ENCODE data around the gene MAGEA9. TPM values are rescaled to one million over a fixed set of nuclear protein-coding genes. Genes with fewer than 3 reads are reported as not detected.

Gene MAGEA9
- total and polyA plus RNA-seq, 4 donors: not detected

DNA sequence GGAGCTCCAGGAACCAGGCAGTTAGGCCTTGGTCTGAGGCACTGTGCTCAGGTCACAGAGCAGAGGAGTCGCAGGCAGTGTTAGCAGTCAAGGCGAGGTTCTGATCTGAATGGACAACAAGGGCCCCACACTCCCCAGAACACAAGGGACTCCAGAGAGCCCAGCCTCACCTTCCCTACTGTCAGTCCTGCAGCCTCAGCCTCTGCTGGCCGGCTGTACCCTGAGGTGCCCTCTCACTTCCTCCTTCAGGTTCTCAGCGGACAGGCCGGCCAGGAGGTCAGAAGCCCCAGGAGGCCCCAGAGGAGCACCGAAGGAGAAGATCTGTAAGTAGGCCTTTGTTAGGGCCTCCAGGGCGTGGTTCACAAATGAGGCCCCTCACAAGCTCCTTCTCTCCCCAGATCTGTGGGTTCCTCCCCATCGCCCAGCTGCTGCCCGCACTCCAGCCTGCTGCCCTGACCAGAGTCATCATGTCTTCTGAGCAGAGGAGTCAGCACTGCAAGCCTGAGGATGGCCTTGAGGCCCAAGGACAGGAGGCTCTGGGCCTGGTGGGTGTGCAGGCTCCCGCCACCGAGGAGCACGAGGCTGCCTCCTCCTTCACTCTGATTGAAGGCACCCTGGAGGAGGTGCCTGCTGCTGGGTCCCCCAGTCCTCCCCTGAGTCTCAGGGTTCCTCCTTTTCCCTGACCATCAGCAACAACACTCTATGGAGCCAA lies 26.2 kb downstream of the MAGEA9 start:
- Histone ChIP-seq H3K4me3 (ENCODE audit: low read depth in 1 of 3, low read length in 3 of 3) (no peak overlapping the region), H3K27me3 (ENCODE audit: control insufficient read depth in 4 of 4, insufficient read depth in 4 of 4, low read length in 3 of 4) (no peaks in the 10 kb centered on the region), H3K9ac (ENCODE audit: low read depth in 1 of 2, low read length in 2 of 2) (no peak overlapping the region), H3K4me1 (ENCODE audit: control insufficient read depth in 4 of 4, insufficient read depth in 4 of 4, low read length in 3 of 4) (no peaks in the 10 kb centered on the region), H3K36me3 (ENCODE audit: control insufficient read depth in 4 of 4, insufficient read depth in 3 of 4, low read depth in 1 of 4, low read length in 3 of 4) (no peaks in the 10 kb centered on the region), H3K9me3 (ENCODE audit: control insufficient read depth in 4 of 4, low read length in 3 of 4) (no peaks in the 10 kb centered on the region), H3K27ac (ENCODE audit: low read depth in 1 of 2, low read length in 2 of 2) (no peak overlapping the region)
- TF ChIP-seq, protein P1, sequence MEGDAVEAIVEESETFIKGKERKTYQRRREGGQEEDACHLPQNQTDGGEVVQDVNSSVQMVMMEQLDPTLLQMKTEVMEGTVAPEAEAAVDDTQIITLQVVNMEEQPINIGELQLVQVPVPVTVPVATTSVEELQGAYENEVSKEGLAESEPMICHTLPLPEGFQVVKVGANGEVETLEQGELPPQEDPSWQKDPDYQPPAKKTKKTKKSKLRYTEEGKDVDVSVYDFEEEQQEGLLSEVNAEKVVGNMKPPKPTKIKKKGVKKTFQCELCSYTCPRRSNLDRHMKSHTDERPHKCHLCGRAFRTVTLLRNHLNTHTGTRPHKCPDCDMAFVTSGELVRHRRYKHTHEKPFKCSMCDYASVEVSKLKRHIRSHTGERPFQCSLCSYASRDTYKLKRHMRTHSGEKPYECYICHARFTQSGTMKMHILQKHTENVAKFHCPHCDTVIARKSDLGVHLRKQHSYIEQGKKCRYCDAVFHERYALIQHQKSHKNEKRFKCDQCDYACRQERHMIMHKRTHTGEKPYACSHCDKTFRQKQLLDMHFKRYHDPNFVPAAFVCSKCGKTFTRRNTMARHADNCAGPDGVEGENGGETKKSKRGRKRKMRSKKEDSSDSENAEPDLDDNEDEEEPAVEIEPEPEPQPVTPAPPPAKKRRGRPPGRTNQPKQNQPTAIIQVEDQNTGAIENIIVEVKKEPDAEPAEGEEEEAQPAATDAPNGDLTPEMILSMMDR (IDR thresholded peaks at IDR 0.05; ENCODE audit: low read depth, low read length, missing input control): no peak
- no peak for TF ChIP-seq SP1 (IDR thresholded peaks at IDR 0.05)
- no peak for TF ChIP-seq YY1 (IDR thresholded peaks at IDR 0.05)
- TF ChIP-seq NR2F2 (IDR thresholded peaks at IDR 0.05): no peak
- TF ChIP-seq, protein P2, sequence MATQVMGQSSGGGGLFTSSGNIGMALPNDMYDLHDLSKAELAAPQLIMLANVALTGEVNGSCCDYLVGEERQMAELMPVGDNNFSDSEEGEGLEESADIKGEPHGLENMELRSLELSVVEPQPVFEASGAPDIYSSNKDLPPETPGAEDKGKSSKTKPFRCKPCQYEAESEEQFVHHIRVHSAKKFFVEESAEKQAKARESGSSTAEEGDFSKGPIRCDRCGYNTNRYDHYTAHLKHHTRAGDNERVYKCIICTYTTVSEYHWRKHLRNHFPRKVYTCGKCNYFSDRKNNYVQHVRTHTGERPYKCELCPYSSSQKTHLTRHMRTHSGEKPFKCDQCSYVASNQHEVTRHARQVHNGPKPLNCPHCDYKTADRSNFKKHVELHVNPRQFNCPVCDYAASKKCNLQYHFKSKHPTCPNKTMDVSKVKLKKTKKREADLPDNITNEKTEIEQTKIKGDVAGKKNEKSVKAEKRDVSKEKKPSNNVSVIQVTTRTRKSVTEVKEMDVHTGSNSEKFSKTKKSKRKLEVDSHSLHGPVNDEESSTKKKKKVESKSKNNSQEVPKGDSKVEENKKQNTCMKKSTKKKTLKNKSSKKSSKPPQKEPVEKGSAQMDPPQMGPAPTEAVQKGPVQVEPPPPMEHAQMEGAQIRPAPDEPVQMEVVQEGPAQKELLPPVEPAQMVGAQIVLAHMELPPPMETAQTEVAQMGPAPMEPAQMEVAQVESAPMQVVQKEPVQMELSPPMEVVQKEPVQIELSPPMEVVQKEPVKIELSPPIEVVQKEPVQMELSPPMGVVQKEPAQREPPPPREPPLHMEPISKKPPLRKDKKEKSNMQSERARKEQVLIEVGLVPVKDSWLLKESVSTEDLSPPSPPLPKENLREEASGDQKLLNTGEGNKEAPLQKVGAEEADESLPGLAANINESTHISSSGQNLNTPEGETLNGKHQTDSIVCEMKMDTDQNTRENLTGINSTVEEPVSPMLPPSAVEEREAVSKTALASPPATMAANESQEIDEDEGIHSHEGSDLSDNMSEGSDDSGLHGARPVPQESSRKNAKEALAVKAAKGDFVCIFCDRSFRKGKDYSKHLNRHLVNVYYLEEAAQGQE (IDR thresholded peaks at IDR 0.05): no peak
- no peak for TF ChIP-seq RXRA (IDR thresholded peaks at IDR 0.05)
- no peak for TF ChIP-seq JUND (IDR thresholded peaks at IDR 0.05)
- 94% methylated on average over 12 of the region's 12 CpGs for WGBS
- no peak for DNase-seq (ENCODE audit: low spot score)

DNA sequence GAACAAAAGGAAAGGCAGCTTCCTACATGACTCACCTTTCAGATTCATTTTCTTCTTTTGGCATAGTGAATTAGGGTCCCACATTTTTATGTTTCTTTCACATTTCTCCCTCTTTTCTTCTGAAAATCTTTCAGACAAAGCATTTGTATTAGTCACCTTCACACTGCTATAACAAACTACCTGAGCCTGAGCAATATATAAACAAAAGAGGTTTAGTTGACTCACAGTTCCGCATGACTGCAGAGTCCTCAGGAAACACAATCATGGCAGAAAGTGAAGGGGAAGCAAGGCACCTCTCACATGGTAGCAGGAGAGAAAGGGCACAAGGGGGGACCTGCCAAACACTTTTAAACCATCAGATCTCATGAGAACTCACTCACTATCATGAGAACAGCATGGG lies 36.9 kb downstream of the MAGEA9 start:
- peaks cover 0 to 2% (median 0%) of the 10 kb centered on the region in 4 donors for H3K27me3 ChIP-seq (ENCODE audit: control insufficient read depth in 4 of 4, insufficient read depth in 4 of 4, low read length in 3 of 4)
- no peak for DNase-seq (ENCODE audit: low spot score)
- TF ChIP-seq HNF4A (conservative IDR thresholded peaks at IDR 0.05): no peak
- no peak for TF ChIP-seq YY1 (IDR thresholded peaks at IDR 0.05)
- no peak overlapping the region for H3K9ac ChIP-seq (ENCODE audit: low read depth in 1 of 2, low read length in 2 of 2)
- H3K27ac ChIP-seq (ENCODE audit: low read depth in 1 of 2, low read length in 2 of 2): no peak overlapping the region
- 84% methylated on average over 1 of the region's 1 CpG for WGBS
- no peaks in the 10 kb centered on the region for H3K36me3 ChIP-seq (ENCODE audit: control insufficient read depth in 4 of 4, insufficient read depth in 3 of 4, low read depth in 1 of 4, low read length in 3 of 4)
- H3K4me1 ChIP-seq (ENCODE audit: control insufficient read depth in 4 of 4, insufficient read depth in 4 of 4, low read length in 3 of 4): no peaks in the 10 kb centered on the region
- H3K9me3 ChIP-seq (ENCODE audit: control insufficient read depth in 4 of 4, low read length in 3 of 4): no peaks in the 10 kb centered on the region
- H3K4me3 ChIP-seq (ENCODE audit: low read depth in 1 of 3, low read length in 3 of 3): no peak overlapping the region

DNA sequence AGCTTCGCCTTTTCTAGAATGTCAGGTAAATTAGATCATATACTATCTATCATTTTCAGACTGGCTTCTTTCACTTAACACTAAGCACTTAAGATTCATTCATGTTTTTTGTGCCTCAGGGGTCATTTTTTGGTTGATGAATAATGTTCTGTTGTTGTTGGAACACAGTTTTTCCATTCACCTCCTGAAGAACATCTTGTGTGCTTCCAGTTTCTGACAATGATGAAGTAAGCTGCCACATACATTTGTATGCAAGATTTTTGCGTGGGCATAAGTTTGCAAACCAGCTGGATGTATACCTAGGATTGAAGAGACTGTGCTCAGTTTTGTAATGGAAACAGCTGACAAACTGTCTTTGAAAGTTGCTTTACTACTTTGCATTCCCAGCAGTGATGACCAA lies 37.6 kb downstream of the MAGEA9 start:
- H3K27me3 ChIP-seq (ENCODE audit: control insufficient read depth in 4 of 4, insufficient read depth in 4 of 4, low read length in 3 of 4): peaks cover 0 to 2% (median 0%) of the 10 kb centered on the region in 4 donors
- no peak for DNase-seq (ENCODE audit: low spot score)
- TF ChIP-seq JUND (IDR thresholded peaks at IDR 0.05) (no peak), EGR1 (IDR thresholded peaks at IDR 0.05; ENCODE audit: low read depth in 2 of 2) (no peak), FOXA2 (IDR thresholded peaks at IDR 0.05) (no peak), NR2F2 (IDR thresholded peaks at IDR 0.05) (no peak), HNF4A (conservative IDR thresholded peaks at IDR 0.05) (no peak), RXRA (IDR thresholded peaks at IDR 0.05) (no peak), GABPA (IDR thresholded peaks at IDR 0.05 in 1 of 2, conservative IDR thresholded peaks at IDR 0.05 in 1 of 2) (no peak), FOXA1 (IDR thresholded peaks at IDR 0.05) (no peak)
- TF ChIP-seq, protein P3, sequence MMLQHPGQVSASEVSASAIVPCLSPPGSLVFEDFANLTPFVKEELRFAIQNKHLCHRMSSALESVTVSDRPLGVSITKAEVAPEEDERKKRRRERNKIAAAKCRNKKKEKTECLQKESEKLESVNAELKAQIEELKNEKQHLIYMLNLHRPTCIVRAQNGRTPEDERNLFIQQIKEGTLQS (IDR thresholded peaks at IDR 0.05): no peak
- no peak overlapping the region for H3K9ac ChIP-seq (ENCODE audit: low read depth in 1 of 2, low read length in 2 of 2)
- no peak overlapping the region for H3K27ac ChIP-seq (ENCODE audit: low read depth in 1 of 2, low read length in 2 of 2)
- no peaks in the 10 kb centered on the region for H3K4me1 ChIP-seq (ENCODE audit: control insufficient read depth in 4 of 4, insufficient read depth in 4 of 4, low read length in 3 of 4)
- H3K4me3 ChIP-seq (ENCODE audit: low read depth in 1 of 3, low read length in 3 of 3): no peak overlapping the region
- WGBS: 85% methylated on average over 2 of the region's 2 CpGs
- H3K9me3 ChIP-seq (ENCODE audit: control insufficient read depth in 4 of 4, low read length in 3 of 4): no peaks in the 10 kb centered on the region
- no peaks in the 10 kb centered on the region for H3K36me3 ChIP-seq (ENCODE audit: control insufficient read depth in 4 of 4, insufficient read depth in 3 of 4, low read depth in 1 of 4, low read length in 3 of 4)

Measured in liver (tissue), 9 donors.